Effector memory CD4-positive, alpha-beta T cell (primary cell): ENCODE data around the gene OPHN1.

ENCODE experiments used
- DNase-seq, 3 donors: peaks; one replicate each; pipeline ENCODE4 v3.0.0-alpha.2; 2020
- H3K27ac ChIP-seq: 2 replicates; pipeline ENCODE4 v1.7.0; 2013; ENCODE audit warnings: mild to moderate bottlenecking, low read length, moderate library complexity; ENCODE audit not compliant: insufficient read depth, poor library complexity, severe bottlenecking
- H3K27me3 ChIP-seq: replicated peaks from 2 replicates; pipeline ENCODE4 v1.7.0; 2013; ENCODE audit warnings: mild to moderate bottlenecking, low read length; ENCODE audit not compliant: insufficient read depth, control insufficient read depth, poor library complexity, severe bottlenecking
- H3K36me3 ChIP-seq: 2 replicates; pipeline ENCODE4 v1.7.0; 2013; ENCODE audit warnings: mild to moderate bottlenecking, low read length, moderate library complexity; ENCODE audit not compliant: control insufficient read depth, insufficient read depth
- H3K4me1 ChIP-seq: 2 replicates; pipeline ENCODE4 v1.7.0; 2013; ENCODE audit warnings: low read length, mild to moderate bottlenecking; ENCODE audit not compliant: control insufficient read depth, insufficient read depth, poor library complexity, severe bottlenecking
- H3K4me3 ChIP-seq: 2 replicates; pipeline ENCODE4 v1.7.0; 2013; ENCODE audit warnings: low read length, low read depth, mild to moderate bottlenecking; ENCODE audit not compliant: insufficient read depth, poor library complexity, severe bottlenecking
- H3K9me3 ChIP-seq: 2 replicates; pipeline ENCODE4 v1.7.0; 2013; ENCODE audit warnings: mild to moderate bottlenecking, low read length, moderate library complexity; ENCODE audit not compliant: control insufficient read depth

Gene OPHN1

DNA sequence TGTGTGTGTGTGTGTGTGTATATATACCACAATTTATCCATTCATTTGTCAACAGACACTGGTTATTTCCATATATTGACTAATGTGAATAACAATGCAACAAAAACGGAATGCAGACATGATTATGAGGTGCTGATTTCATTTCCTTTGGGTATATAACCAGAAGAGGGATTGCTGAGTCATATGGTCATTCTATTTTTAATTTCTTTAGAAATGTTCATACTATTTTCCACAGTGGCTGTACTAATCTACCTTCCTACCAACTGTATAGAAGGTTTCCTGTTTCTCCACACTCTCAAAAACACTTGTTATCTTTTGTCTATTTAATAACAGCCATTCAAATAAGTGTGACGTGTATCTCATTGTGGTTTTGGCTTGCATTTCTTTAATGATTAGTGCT lies 269.9 kb downstream of the OPHN1 start:
- DNase-seq, result no peak
- Histone ChIP-seq H3K4me3 (no peak overlapping the region), H3K36me3 (no peaks in the 10 kb centered on the region), H3K9me3 (no peaks in the 10 kb centered on the region), H3K4me1 (no peaks in the 10 kb centered on the region), H3K27ac (no peak overlapping the region), H3K27me3 (no peaks in the 10 kb centered on the region)

DNA sequence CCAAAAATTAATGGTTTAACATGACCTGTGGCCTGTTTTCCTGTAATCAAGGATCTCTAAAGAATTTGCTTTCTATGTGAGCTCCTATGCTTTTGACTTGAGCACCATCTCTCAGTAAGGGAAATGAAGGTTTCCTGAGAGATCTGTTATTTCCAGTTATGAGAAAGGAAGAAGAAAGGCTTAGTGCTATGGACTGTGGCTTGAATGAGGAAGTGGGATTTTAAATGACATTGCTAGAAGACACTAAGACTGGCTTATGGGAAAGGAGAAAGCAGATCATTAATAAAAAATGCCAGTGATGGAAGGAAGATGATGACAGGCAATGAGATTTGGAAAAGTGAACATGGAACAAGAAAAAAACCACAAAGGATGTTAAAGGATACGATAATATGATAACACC lies 285.4 kb downstream of the OPHN1 start:
- no peaks in the 10 kb centered on the region for H3K9me3 ChIP-seq
- H3K4me3 ChIP-seq, result no peak overlapping the region
- no peak overlapping the region for H3K27ac ChIP-seq
- no peaks in the 10 kb centered on the region for H3K27me3 ChIP-seq
- H3K36me3 ChIP-seq, result no peaks in the 10 kb centered on the region
- no peaks in the 10 kb centered on the region for H3K4me1 ChIP-seq
- DNase-seq, result no peak

- Histone ChIP-seq H3K36me3 (no peaks in the 10 kb centered on the region), H3K4me1 (no peaks in the 10 kb centered on the region), H3K9me3 (no peaks in the 10 kb centered on the region), H3K4me3 (no peak overlapping the region), H3K27me3 (no peaks in the 10 kb centered on the region), H3K27ac (no peak overlapping the region)
- no peak for DNase-seq
These were observed 287.2 kb downstream of the OPHN1 start for GRCh38 chrX:68146054-68146453.

DNA sequence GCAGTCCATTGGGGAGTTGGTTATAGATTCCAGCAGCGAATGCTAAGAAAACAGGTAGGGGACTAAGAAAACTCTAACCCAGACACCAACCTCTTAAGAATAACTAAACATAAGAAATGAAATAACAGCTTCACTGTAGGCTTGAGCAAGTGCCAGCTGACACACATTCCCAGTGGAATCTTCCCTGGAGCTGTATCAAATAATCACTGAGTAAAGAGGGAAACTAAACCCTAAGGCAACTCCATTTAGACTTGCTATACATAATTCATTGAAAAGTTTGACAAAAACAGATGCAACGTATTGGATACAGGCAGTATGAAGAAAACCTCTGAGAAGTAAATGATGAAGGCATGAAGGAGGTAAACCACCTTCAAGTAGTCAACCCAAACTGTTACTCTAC lies 293.5 kb downstream of the OPHN1 start:
- H3K27me3 ChIP-seq, result no peaks in the 10 kb centered on the region
- no peaks in the 10 kb centered on the region for H3K36me3 ChIP-seq
- H3K4me1 ChIP-seq, result no peaks in the 10 kb centered on the region
- no peak for DNase-seq
- H3K9me3 ChIP-seq, result no peaks in the 10 kb centered on the region
- no peak overlapping the region for H3K4me3 ChIP-seq
- no peak overlapping the region for H3K27ac ChIP-seq

- Histone ChIP-seq H3K27me3 (no peaks in the 10 kb centered on the region), H3K4me3 (no peak overlapping the region), H3K36me3 (no peaks in the 10 kb centered on the region), H3K4me1 (no peaks in the 10 kb centered on the region), H3K27ac (no peak overlapping the region), H3K9me3 (no peaks in the 10 kb centered on the region)
- DNase-seq, result no peak
These were observed 300.1 kb downstream of the OPHN1 start for GRCh38 chrX:68133181-68133580.

GRCh38 chrX:68132749-68133148 lies 300.5 kb downstream of the OPHN1 start:
- no peaks in the 10 kb centered on the region for H3K4me1 ChIP-seq
- H3K27ac ChIP-seq, result no peak overlapping the region
- no peaks in the 10 kb centered on the region for H3K27me3 ChIP-seq
- no peak for DNase-seq
- no peaks in the 10 kb centered on the region for H3K9me3 ChIP-seq
- H3K4me3 ChIP-seq, result no peak overlapping the region
- H3K36me3 ChIP-seq, result no peaks in the 10 kb centered on the region

- no peaks in the 10 kb centered on the region for H3K27me3 ChIP-seq
- H3K4me3 ChIP-seq, result no peak overlapping the region
- no peak for DNase-seq
- no peaks in the 10 kb centered on the region for H3K4me1 ChIP-seq
- no peak overlapping the region for H3K27ac ChIP-seq
- H3K9me3 ChIP-seq, result no peaks in the 10 kb centered on the region
- no peaks in the 10 kb centered on the region for H3K36me3 ChIP-seq
These were observed 311.5 kb downstream of the OPHN1 start for GRCh38 chrX:68121835-68122234.

DNA sequence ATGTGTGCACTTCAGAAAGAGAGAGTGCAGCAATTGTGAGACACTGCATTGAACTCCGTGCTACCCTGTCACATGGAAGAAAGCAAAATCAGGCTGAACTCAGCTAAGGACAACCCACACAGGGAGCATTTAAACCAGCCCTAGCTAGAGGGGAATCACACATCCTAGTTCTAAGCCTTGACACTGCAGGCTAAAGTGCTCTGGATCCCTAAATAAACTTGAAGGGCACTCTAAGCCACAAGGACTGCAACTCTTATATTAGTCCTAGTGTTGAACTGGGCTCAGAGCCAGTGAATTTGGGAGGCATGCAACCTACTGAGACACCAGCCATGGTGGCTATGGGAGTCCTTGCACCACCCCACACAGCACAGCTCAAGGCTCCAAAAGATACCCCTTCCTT lies 311.9 kb downstream of the OPHN1 start:
- Histone ChIP-seq H3K9me3 (no peaks in the 10 kb centered on the region), H3K36me3 (no peaks in the 10 kb centered on the region), H3K27me3 (no peaks in the 10 kb centered on the region), H3K4me1 (no peaks in the 10 kb centered on the region), H3K4me3 (no peak overlapping the region), H3K27ac (no peak overlapping the region)
- no peak for DNase-seq

DNA sequence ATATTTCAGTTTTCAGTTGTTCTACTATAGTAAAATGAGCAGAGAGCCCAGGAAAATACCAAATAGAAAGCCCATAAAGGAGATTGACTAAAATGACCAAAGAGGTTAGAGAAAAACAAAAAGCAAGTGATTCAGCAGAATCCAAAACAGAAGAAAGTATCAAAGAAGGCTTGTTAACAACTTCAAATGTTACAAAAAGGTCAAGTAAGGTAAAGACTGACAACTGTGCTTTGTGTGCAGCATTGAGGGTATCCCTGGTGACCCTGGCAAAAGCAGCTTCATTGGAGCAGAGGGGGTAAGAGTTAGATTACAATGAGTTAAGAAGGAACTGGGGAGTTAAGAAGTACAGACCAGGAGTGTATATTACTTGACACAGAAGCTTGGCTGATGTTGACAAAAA lies 317.9 kb downstream of the OPHN1 start:
- DNase-seq, result no peak
- no peak overlapping the region for H3K27ac ChIP-seq
- no peaks in the 10 kb centered on the region for H3K36me3 ChIP-seq
- no peaks in the 10 kb centered on the region for H3K27me3 ChIP-seq
- no peak overlapping the region for H3K4me3 ChIP-seq
- no peaks in the 10 kb centered on the region for H3K9me3 ChIP-seq
- H3K4me1 ChIP-seq, result no peaks in the 10 kb centered on the region

GRCh38 chrX:68114573-68115129 lies 318.6 kb downstream of the OPHN1 start:
- H3K36me3 ChIP-seq, result no peaks in the 10 kb centered on the region
- no peaks in the 10 kb centered on the region for H3K9me3 ChIP-seq
- no peaks in the 10 kb centered on the region for H3K4me1 ChIP-seq
- no peak for DNase-seq
- H3K4me3 ChIP-seq, result no peak overlapping the region
- no peak overlapping the region for H3K27ac ChIP-seq
- H3K27me3 ChIP-seq, result no peaks in the 10 kb centered on the region
